ENCODE measurements around the gene NTPCR. TPM values are rescaled to one million over a fixed set of nuclear protein-coding genes. Genes with fewer than 3 reads are reported as not detected.

The NTPCR gene
- total RNA-seq, 1 experiment from 2014 or later = 33.1 TPM

- H3K27me3 ChIP-seq (ENCODE audit: low read length) = no peaks in the 10 kb centered on the region
- H3K4me2 ChIP-seq (ENCODE audit: low read depth, low read length, poor library complexity, severe bottlenecking) = no peak overlapping the region
- no peak overlapping the region for H3K27ac ChIP-seq (ENCODE audit: low read length)
- DNase-seq = no peak
- H2AFZ ChIP-seq (ENCODE audit: low read length) = no peak overlapping the region
- no peak overlapping the region for H3K4me3 ChIP-seq (ENCODE audit: low read length)
- H3K9ac ChIP-seq (ENCODE audit: low read length) = no peak overlapping the region
- H4K20me1 ChIP-seq (ENCODE audit: insufficient read depth, low read depth, low read length) = no peaks in the 10 kb centered on the region
- H3K4me1 ChIP-seq (ENCODE audit: low read length) = no peaks in the 10 kb centered on the region
- no peaks in the 10 kb centered on the region for H3K79me2 ChIP-seq (ENCODE audit: low read length)
- no peaks in the 10 kb centered on the region for H3K36me3 ChIP-seq (ENCODE audit: insufficient read depth, low read length)
- no peaks in the 10 kb centered on the region for H3K9me3 ChIP-seq (ENCODE audit: low read length)
- no peaks in the 10 kb centered on the region for H3K9me2 ChIP-seq (replicated peaks; ENCODE audit: insufficient read depth, low read length)
These were observed 13.5 kb upstream of the NTPCR start for GRCh38 chr1:232936941-232937340.

GRCh38 chr1:232937741-232938375, 12.6 kb upstream of the NTPCR start:
- no peak overlapping the region for H3K4me2 ChIP-seq (ENCODE audit: low read depth, low read length, poor library complexity, severe bottlenecking)
- no peaks in the 10 kb centered on the region for H3K9me3 ChIP-seq (ENCODE audit: low read length)
- H3K36me3 ChIP-seq (ENCODE audit: insufficient read depth, low read length) = no peaks in the 10 kb centered on the region
- H2AFZ ChIP-seq (ENCODE audit: low read length) = no peak overlapping the region
- DNase-seq = no peak
- H3K9me2 ChIP-seq (replicated peaks; ENCODE audit: insufficient read depth, low read length) = no peaks in the 10 kb centered on the region
- H3K4me1 ChIP-seq (ENCODE audit: low read length) = no peaks in the 10 kb centered on the region
- H3K79me2 ChIP-seq (ENCODE audit: low read length) = no peaks in the 10 kb centered on the region
- no peaks in the 10 kb centered on the region for H4K20me1 ChIP-seq (ENCODE audit: insufficient read depth, low read depth, low read length)
- no peak overlapping the region for H3K27ac ChIP-seq (ENCODE audit: low read length)
- H3K4me3 ChIP-seq (ENCODE audit: low read length) = no peak overlapping the region
- H3K27me3 ChIP-seq (ENCODE audit: low read length) = no peaks in the 10 kb centered on the region
- H3K9ac ChIP-seq (ENCODE audit: low read length) = no peak overlapping the region

GRCh38 chr1:232938926-232939325, 11.5 kb upstream of the NTPCR start:
- Histone ChIP-seq H3K9ac (ENCODE audit: low read length) (no peak overlapping the region), H4K20me1 (ENCODE audit: insufficient read depth, low read depth, low read length) (no peaks in the 10 kb centered on the region), H3K4me2 (ENCODE audit: low read depth, low read length, poor library complexity, severe bottlenecking) (no peak overlapping the region), H3K4me1 (ENCODE audit: low read length) (peaks cover 4% of the 10 kb centered on the region), H3K79me2 (ENCODE audit: low read length) (no peaks in the 10 kb centered on the region), H2AFZ (ENCODE audit: low read length) (no peak overlapping the region), H3K27me3 (ENCODE audit: low read length) (no peaks in the 10 kb centered on the region), H3K9me2 (replicated peaks; ENCODE audit: insufficient read depth, low read length) (no peaks in the 10 kb centered on the region), H3K27ac (ENCODE audit: low read length) (no peak overlapping the region), H3K4me3 (ENCODE audit: low read length) (no peak overlapping the region), H3K36me3 (ENCODE audit: insufficient read depth, low read length) (no peaks in the 10 kb centered on the region), H3K9me3 (ENCODE audit: low read length) (no peaks in the 10 kb centered on the region)
- no peak for DNase-seq

GRCh38 chr1:232939748-232940147, 10.7 kb upstream of the NTPCR start:
- Histone ChIP-seq H3K4me1 (ENCODE audit: low read length) (peaks cover 8% of the 10 kb centered on the region), H3K36me3 (ENCODE audit: insufficient read depth, low read length) (no peaks in the 10 kb centered on the region), H4K20me1 (ENCODE audit: insufficient read depth, low read depth, low read length) (no peaks in the 10 kb centered on the region), H3K27ac (ENCODE audit: low read length) (no peak overlapping the region), H3K27me3 (ENCODE audit: low read length) (no peaks in the 10 kb centered on the region), H2AFZ (ENCODE audit: low read length) (no peak overlapping the region), H3K9ac (ENCODE audit: low read length) (no peak overlapping the region), H3K9me3 (ENCODE audit: low read length) (no peaks in the 10 kb centered on the region), H3K9me2 (replicated peaks; ENCODE audit: insufficient read depth, low read length) (no peaks in the 10 kb centered on the region), H3K79me2 (ENCODE audit: low read length) (no peaks in the 10 kb centered on the region), H3K4me2 (ENCODE audit: low read depth, low read length, poor library complexity, severe bottlenecking) (no peak overlapping the region), H3K4me3 (ENCODE audit: low read length) (no peak overlapping the region)
- DNase-seq = no peak

GRCh38 chr1:232940262-232940661, 10.1 kb upstream of the NTPCR start:
- Histone ChIP-seq H3K9me3 (ENCODE audit: low read length) (no peaks in the 10 kb centered on the region), H3K4me1 (ENCODE audit: low read length) (peaks cover 8% of the 10 kb centered on the region), H3K27ac (ENCODE audit: low read length) (no peak overlapping the region), H3K36me3 (ENCODE audit: insufficient read depth, low read length) (no peaks in the 10 kb centered on the region), H3K27me3 (ENCODE audit: low read length) (no peaks in the 10 kb centered on the region), H3K9ac (ENCODE audit: low read length) (no peak overlapping the region), H3K4me3 (ENCODE audit: low read length) (no peak overlapping the region), H2AFZ (ENCODE audit: low read length) (no peak overlapping the region), H3K4me2 (ENCODE audit: low read depth, low read length, poor library complexity, severe bottlenecking) (no peak overlapping the region), H3K79me2 (ENCODE audit: low read length) (no peaks in the 10 kb centered on the region), H4K20me1 (ENCODE audit: insufficient read depth, low read depth, low read length) (no peaks in the 10 kb centered on the region), H3K9me2 (replicated peaks; ENCODE audit: insufficient read depth, low read length) (no peaks in the 10 kb centered on the region)
- DNase-seq = no peak

- Histone ChIP-seq H4K20me1 (ENCODE audit: insufficient read depth, low read depth, low read length) (no peaks in the 10 kb centered on the region), H3K4me1 (ENCODE audit: low read length) (peaks cover 8% of the 10 kb centered on the region), H3K9ac (ENCODE audit: low read length) (no peak overlapping the region), H3K36me3 (ENCODE audit: insufficient read depth, low read length) (no peaks in the 10 kb centered on the region), H3K27me3 (ENCODE audit: low read length) (no peaks in the 10 kb centered on the region), H3K9me2 (replicated peaks; ENCODE audit: insufficient read depth, low read length) (no peaks in the 10 kb centered on the region), H3K27ac (ENCODE audit: low read length) (no peak overlapping the region), H3K9me3 (ENCODE audit: low read length) (no peaks in the 10 kb centered on the region), H3K79me2 (ENCODE audit: low read length) (no peaks in the 10 kb centered on the region), H2AFZ (ENCODE audit: low read length) (no peak overlapping the region), H3K4me2 (ENCODE audit: low read depth, low read length, poor library complexity, severe bottlenecking) (no peak overlapping the region), H3K4me3 (ENCODE audit: low read length) (no peak overlapping the region)
- no peak for DNase-seq
These were observed 7.8 kb upstream of the NTPCR start for GRCh38 chr1:232942413-232943294.

- Histone ChIP-seq H3K36me3 (ENCODE audit: insufficient read depth, low read length) (no peaks in the 10 kb centered on the region), H2AFZ (ENCODE audit: low read length) (no peak overlapping the region), H3K4me3 (ENCODE audit: low read length) (no peak overlapping the region), H3K4me2 (ENCODE audit: low read depth, low read length, poor library complexity, severe bottlenecking) (no peak overlapping the region), H3K9me3 (ENCODE audit: low read length) (no peaks in the 10 kb centered on the region), H3K9ac (ENCODE audit: low read length) (no peak overlapping the region), H4K20me1 (ENCODE audit: insufficient read depth, low read depth, low read length) (no peaks in the 10 kb centered on the region), H3K9me2 (replicated peaks; ENCODE audit: insufficient read depth, low read length) (no peaks in the 10 kb centered on the region), H3K79me2 (ENCODE audit: low read length) (no peaks in the 10 kb centered on the region), H3K27ac (ENCODE audit: low read length) (no peak overlapping the region), H3K27me3 (ENCODE audit: low read length) (no peaks in the 10 kb centered on the region), H3K4me1 (ENCODE audit: low read length) (peaks cover 8% of the 10 kb centered on the region)
- no peak for DNase-seq
These were observed 6.6 kb upstream of the NTPCR start for GRCh38 chr1:232943679-232944252.

GRCh38 chr1:232944347-232944746, 6.1 kb upstream of the NTPCR start:
- Histone ChIP-seq H3K9me2 (replicated peaks; ENCODE audit: insufficient read depth, low read length) (0 out of 2 replicates have a peak, but pooled peaks cover 4% of the 10 kb centered on the region), H3K27me3 (ENCODE audit: low read length) (no peaks in the 10 kb centered on the region), H3K27ac (ENCODE audit: low read length) (no peak overlapping the region), H3K9me3 (ENCODE audit: low read length) (no peaks in the 10 kb centered on the region), H3K9ac (ENCODE audit: low read length) (no peak overlapping the region), H3K79me2 (ENCODE audit: low read length) (no peaks in the 10 kb centered on the region), H3K4me2 (ENCODE audit: low read depth, low read length, poor library complexity, severe bottlenecking) (no peak overlapping the region), H4K20me1 (ENCODE audit: insufficient read depth, low read depth, low read length) (no peaks in the 10 kb centered on the region), H3K36me3 (ENCODE audit: insufficient read depth, low read length) (no peaks in the 10 kb centered on the region), H3K4me3 (ENCODE audit: low read length) (no peak overlapping the region), H3K4me1 (ENCODE audit: low read length) (peaks cover 10% of the 10 kb centered on the region), H2AFZ (ENCODE audit: low read length) (no peak overlapping the region)
- no peak for DNase-seq

All from Karpas-422 (cell line).